HUES64 (cell line): ENCODE measurements around the gene SHB.

Experiments
- H3K27ac ChIP-seq: 2 replicates; pipeline ENCODE4 v1.7.0; 2013; ENCODE audit warnings: low read depth, low read length, inconsistent platforms
- H3K27me3 ChIP-seq: 2 replicates; pipeline ENCODE4 v1.6.1; 2013; ENCODE audit warnings: mild to moderate bottlenecking, low read length; ENCODE audit not compliant: insufficient read depth
- H3K36me3 ChIP-seq: 2 replicates; pipeline ENCODE4 v1.6.1; 2013; ENCODE audit warnings: mild to moderate bottlenecking, low read length; ENCODE audit not compliant: insufficient read depth
- H3K4me1 ChIP-seq: 2 replicates; pipeline ENCODE4 v1.6.1; 2013; ENCODE audit warnings: mild to moderate bottlenecking, low read length, moderate library complexity; ENCODE audit not compliant: insufficient read depth
- H3K4me3 ChIP-seq: 2 replicates; pipeline ENCODE4 v1.5.1; 2013; ENCODE audit warnings: mild to moderate bottlenecking, low read length, moderate library complexity
- H3K9ac ChIP-seq: 2 replicates; pipeline ENCODE4 v1.6.1; 2013; ENCODE audit warnings: mild to moderate bottlenecking, low read depth, low read length
- H3K9me3 ChIP-seq: 2 replicates; pipeline ENCODE4 v1.6.1; 2013; ENCODE audit warnings: low read depth, low read length; ENCODE audit not compliant: insufficient read depth
- WGBS: fragments of 150-250, 120-280 bp; methylation state at CpG from one replicate; pipeline ENCODE4 v1.1.7; 2013; ENCODE audit warnings: missing lambda C conversion rate; 5-methylcytosine and 5-hydroxymethylcytosine counted together

SHB gene

DNA sequence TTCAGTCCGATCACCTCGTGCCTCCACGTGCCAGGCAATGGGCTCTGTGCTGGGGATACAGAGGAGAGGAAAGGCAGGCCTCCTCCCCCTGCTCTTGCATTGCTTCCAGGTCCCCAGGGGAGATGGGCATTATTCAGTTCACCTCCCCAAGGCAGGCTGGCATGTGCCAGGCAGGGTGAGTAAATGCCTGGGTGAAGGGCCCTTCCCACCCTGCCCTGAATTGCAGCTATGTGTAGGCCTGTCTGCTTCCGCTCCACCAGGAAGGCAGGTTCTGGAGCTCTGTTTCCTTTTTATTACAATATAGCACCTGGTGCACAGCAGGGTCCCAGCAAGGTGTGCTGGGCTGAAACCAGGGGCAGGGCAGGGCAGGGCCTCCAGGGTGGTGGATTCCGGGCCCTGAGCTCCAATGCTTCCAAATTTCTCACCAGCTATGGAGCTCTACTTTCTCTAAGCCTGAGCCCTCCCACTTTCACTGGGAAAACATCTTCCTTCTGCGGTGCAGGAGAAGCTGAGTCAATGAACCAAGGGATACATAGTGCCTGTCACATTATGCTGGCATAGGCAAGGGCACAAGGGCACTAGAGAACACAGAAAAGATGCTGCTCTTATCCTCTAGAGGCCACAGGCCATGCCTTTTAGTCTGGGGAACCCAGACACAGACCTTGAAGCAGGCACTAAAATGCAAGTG is 42.0 kb downstream of the SHB start:
- Histone ChIP-seq H3K27ac (no peak overlapping the region), H3K9ac (no peak overlapping the region), H3K4me1 (peaks cover 49% of the 10 kb centered on the region), H3K36me3 (no peaks in the 10 kb centered on the region), H3K27me3 (no peaks in the 10 kb centered on the region), H3K4me3 (no peak overlapping the region), H3K9me3 (no peaks in the 10 kb centered on the region)
- WGBS: 88% methylated on average over 6 of the region's 6 CpGs

GRCh38 chr9:38026021-38026809 is 42.8 kb downstream of the SHB start:
- Histone ChIP-seq H3K36me3 (no peaks in the 10 kb centered on the region), H3K4me3 (no peak overlapping the region), H3K4me1 (peaks cover 49% of the 10 kb centered on the region), H3K9ac (peak overlapping the region; percentile 1; the same call in 1 of the 2 replicates), H3K27ac (peak overlapping the region; percentile 25; the same call in 1 of the 2 replicates), H3K27me3 (no peaks in the 10 kb centered on the region), H3K9me3 (no peaks in the 10 kb centered on the region)
- 66% methylated on average over 18 of the region's 18 CpGs for WGBS

DNA sequence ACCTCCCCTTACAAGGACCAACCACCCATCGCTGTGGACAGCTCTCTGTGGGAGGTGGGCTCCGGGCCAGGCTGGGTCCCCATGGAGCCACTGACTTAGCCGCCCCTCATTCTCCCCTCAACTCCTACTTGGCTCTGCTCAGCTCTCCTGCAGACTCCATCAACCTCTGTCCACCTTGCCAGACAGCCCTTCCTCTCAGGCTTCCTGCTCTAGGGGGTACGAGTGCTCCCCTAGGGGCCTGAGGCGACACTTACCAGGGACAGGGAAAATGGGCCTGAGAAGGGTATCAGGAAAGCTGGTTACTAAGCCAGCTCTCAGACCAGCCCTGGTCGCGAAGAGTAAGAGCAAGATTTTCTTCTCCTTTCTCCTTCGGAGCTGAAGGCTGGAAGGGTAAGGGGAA is 43.9 kb downstream of the SHB start:
- H3K9ac ChIP-seq: no peak overlapping the region
- no peaks in the 10 kb centered on the region for H3K27me3 ChIP-seq
- WGBS: 73% methylated on average over 7 of the region's 8 CpGs
- no peak overlapping the region for H3K4me3 ChIP-seq
- H3K9me3 ChIP-seq: no peaks in the 10 kb centered on the region
- peaks cover 56% of the 10 kb centered on the region for H3K4me1 ChIP-seq
- H3K36me3 ChIP-seq: no peaks in the 10 kb centered on the region
- no peak overlapping the region for H3K27ac ChIP-seq

- H3K36me3 ChIP-seq: no peaks in the 10 kb centered on the region
- H3K27ac ChIP-seq: peak overlapping the region; percentile 47; the same call in 1 of the 2 replicates
- no peaks in the 10 kb centered on the region for H3K27me3 ChIP-seq
- H3K4me1 ChIP-seq: peaks cover 66% of the 10 kb centered on the region
- 54% methylated on average over 7 of the region's 7 CpGs for WGBS
- no peaks in the 10 kb centered on the region for H3K9me3 ChIP-seq
- H3K9ac ChIP-seq: 0 out of 2 replicates have a peak overlapping the region, but pooled peaks have one; percentile 10
- H3K4me3 ChIP-seq: no peak overlapping the region
Measured at GRCh38 chr9:38024036-38024681, 44.9 kb downstream of the SHB start.

DNA sequence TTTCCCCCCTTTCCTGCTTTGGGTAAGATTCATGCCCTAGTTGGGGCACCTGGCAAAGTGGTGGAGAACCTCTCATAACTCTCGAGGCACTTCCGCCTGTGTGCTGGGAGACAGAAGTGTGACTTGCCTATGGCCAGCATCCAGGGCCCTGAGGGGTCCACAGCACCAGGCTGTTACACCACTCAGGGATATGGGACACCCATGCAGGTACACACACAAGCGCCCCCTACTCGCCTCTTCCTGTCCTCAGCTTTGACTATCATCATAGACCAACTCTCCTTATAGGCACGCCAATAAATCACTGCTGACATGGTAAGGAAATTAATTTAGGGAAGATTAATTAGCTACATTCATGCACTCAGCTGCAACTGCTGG is 45.4 kb downstream of the SHB start:
- Histone ChIP-seq H3K9ac (0 out of 2 replicates have a peak overlapping the region, but pooled peaks have one; percentile 10), H3K4me1 (peaks cover 71% of the 10 kb centered on the region), H3K27ac (peak overlapping the region; percentile 47; the same call in 1 of the 2 replicates), H3K9me3 (no peaks in the 10 kb centered on the region), H3K4me3 (no peak overlapping the region), H3K36me3 (no peaks in the 10 kb centered on the region), H3K27me3 (no peaks in the 10 kb centered on the region)
- 89% methylated on average over 5 of the region's 5 CpGs for WGBS

- no peak overlapping the region for H3K27ac ChIP-seq
- WGBS: 85% methylated on average over 8 of the region's 8 CpGs
- no peak overlapping the region; the same call in 1 of the 2 replicates for H3K9ac ChIP-seq
- H3K9me3 ChIP-seq: no peaks in the 10 kb centered on the region
- H3K4me1 ChIP-seq: peaks cover 78% of the 10 kb centered on the region
- no peaks in the 10 kb centered on the region for H3K36me3 ChIP-seq
- H3K4me3 ChIP-seq: no peak overlapping the region
- no peaks in the 10 kb centered on the region for H3K27me3 ChIP-seq
Measured at GRCh38 chr9:38022995-38023394, 46.0 kb downstream of the SHB start.

DNA sequence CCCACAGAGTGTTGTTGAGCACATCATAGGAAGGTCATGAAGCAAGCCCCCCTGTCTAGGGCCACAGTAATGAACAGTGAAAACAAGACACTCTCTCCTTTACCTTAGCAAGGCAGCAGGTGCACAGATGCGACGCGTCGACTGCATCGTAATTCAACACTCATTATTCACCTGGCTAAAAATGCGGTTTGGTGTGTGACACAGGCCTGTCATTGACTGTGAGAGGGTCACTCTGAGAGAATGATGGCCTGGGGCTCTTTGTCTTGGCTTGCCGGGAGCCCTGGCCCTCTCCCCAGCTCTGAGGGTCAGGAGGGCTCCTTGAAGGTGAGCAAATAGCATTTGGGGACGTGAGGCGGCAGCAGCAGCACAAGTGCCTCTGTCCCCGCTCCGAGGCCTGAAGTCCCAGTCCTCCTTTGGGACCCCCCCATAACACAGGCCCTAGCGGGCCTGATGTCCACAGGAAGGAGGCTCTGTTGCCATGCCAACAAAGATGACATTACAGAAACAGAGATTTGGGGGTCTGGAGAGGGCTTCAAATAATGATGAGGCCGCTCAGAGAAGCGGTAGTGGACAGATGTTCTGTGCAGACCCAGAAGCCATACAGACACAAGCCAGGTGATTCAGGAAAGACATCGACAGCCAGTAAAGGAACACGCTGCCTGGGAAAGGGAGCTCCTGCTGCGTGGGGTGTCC is 46.7 kb downstream of the SHB start:
- WGBS: 92% methylated on average over 17 of the region's 17 CpGs
- Histone ChIP-seq H3K36me3 (no peaks in the 10 kb centered on the region), H3K9ac (no peak overlapping the region), H3K9me3 (no peaks in the 10 kb centered on the region), H3K4me1 (peaks cover 84% of the 10 kb centered on the region), H3K4me3 (no peak overlapping the region), H3K27ac (no peak overlapping the region), H3K27me3 (no peaks in the 10 kb centered on the region)

- Histone ChIP-seq H3K9ac (no peak overlapping the region), H3K27ac (no peak overlapping the region), H3K4me1 (peaks cover 82% of the 10 kb centered on the region), H3K4me3 (no peak overlapping the region), H3K27me3 (no peaks in the 10 kb centered on the region), H3K9me3 (no peaks in the 10 kb centered on the region), H3K36me3 (no peaks in the 10 kb centered on the region)
- WGBS: 81% methylated on average over 10 of the region's 10 CpGs
Measured at GRCh38 chr9:38020151-38021076, 48.6 kb downstream of the SHB start.

GRCh38 chr9:38019731-38020130 is 49.3 kb downstream of the SHB start:
- H3K4me1 ChIP-seq: peaks cover 80% of the 10 kb centered on the region
- H3K27me3 ChIP-seq: no peaks in the 10 kb centered on the region
- no peak overlapping the region for H3K4me3 ChIP-seq
- no peaks in the 10 kb centered on the region for H3K9me3 ChIP-seq
- H3K9ac ChIP-seq: peak overlapping the region; percentile 39; the same call in 1 of the 2 replicates
- H3K27ac ChIP-seq: peak overlapping the region; percentile 73
- H3K36me3 ChIP-seq: 0 out of 2 replicates have a peak, but pooled peaks cover under 1% of the 10 kb centered on the region
- 92% methylated on average over 3 of the region's 3 CpGs for WGBS
